ENCODE data around the gene ATF4. TPM values are rescaled to one million over a fixed set of nuclear protein-coding genes. Genes with fewer than 3 reads are reported as not detected.
"Not testable (repeated sequence)": the region's sequence is repeated elsewhere in the genome, so short reads cannot be mapped to it uniquely, and the experiment has no call there.

Gene ATF4
- total RNA-seq, 1 donor from 2014 or later: 213 TPM

GRCh38 chr22:39510529-39511149, 9.7 kb upstream of the ATF4 start:
- no peak for DNase-seq (ENCODE audit: low read depth in 2 of 2)

GRCh38 chr22:39511226-39511625, 9.1 kb upstream of the ATF4 start:
- DNase-seq (ENCODE audit: low read depth in 2 of 2): no peak

- DNase-seq (ENCODE audit: low read depth in 2 of 2): no peak
These were observed 8.3 kb upstream of the ATF4 start for GRCh38 chr22:39512026-39512425.

- no peak for DNase-seq (ENCODE audit: low read depth in 2 of 2)
These were observed 6.6 kb upstream of the ATF4 start for GRCh38 chr22:39513791-39514190.

GRCh38 chr22:39514373-39514973, 5.9 kb upstream of the ATF4 start:
- DNase-seq (ENCODE audit: low read depth in 2 of 2): peak; percentile 53 to 67

- no peak for DNase-seq (ENCODE audit: low read depth in 2 of 2)
These were observed 4.9 kb upstream of the ATF4 start for GRCh38 chr22:39515266-39516050.

GRCh38 chr22:39517470-39517869, 2.9 kb upstream of the ATF4 start:
- no peak for DNase-seq (ENCODE audit: low read depth in 2 of 2)

GRCh38 chr22:39518144-39518786, 2.1 kb upstream of the ATF4 start:
- no peak for DNase-seq (ENCODE audit: low read depth in 2 of 2)

GRCh38 chr22:39518996-39519680, 1.2 kb upstream of the ATF4 start:
- DNase-seq (ENCODE audit: low read depth in 2 of 2): peak in 1 of 2 donors; percentile 38

- peak; percentile 100 for DNase-seq (ENCODE audit: low read depth in 2 of 2)
These were observed 609 bp upstream of the ATF4 start for GRCh38 chr22:39519681-39520225.

GRCh38 chr22:39521106-39521885, 934 bp downstream of the ATF4 start:
- DNase-seq (ENCODE audit: low read depth in 2 of 2): peak in 1 of 2 donors; percentile 87

- DNase-seq (ENCODE audit: low read depth in 2 of 2): not testable (repeated sequence)
These were observed 1.7 kb downstream of the ATF4 start for GRCh38 chr22:39522091-39522490.

GRCh38 chr22:39522567-39523300, 2.4 kb downstream of the ATF4 start:
- peak; percentile 48 to 50 for DNase-seq (ENCODE audit: low read depth in 2 of 2)

GRCh38 chr22:39524089-39524752, 3.9 kb downstream of the ATF4 start:
- no peak for DNase-seq (ENCODE audit: low read depth in 2 of 2)

- no peak for DNase-seq (ENCODE audit: low read depth in 2 of 2)
These were observed 4.6 kb downstream of the ATF4 start for GRCh38 chr22:39524753-39525657.

- DNase-seq (ENCODE audit: low read depth in 2 of 2): no peak
These were observed 5.3 kb downstream of the ATF4 start for GRCh38 chr22:39525658-39525975.

- no peak for DNase-seq (ENCODE audit: low read depth in 2 of 2)
These were observed 6.4 kb downstream of the ATF4 start for GRCh38 chr22:39526736-39527171.

GRCh38 chr22:39527481-39527961, 7.2 kb downstream of the ATF4 start:
- no peak for DNase-seq (ENCODE audit: low read depth in 2 of 2)
